Endothelial cell (in vitro differentiated cells): ENCODE results near the gene PPP2R2C. TPM values are rescaled to one million over a fixed set of nuclear protein-coding genes. Genes with fewer than 3 reads are reported as not detected.

ENCODE experiments used
- DNase-seq: peaks from one replicate; pipeline ENCODE4 v3.0.0; 2021; ENCODE audit warnings: low spot score
- H3K27ac Mint-ChIP-seq: one replicate; pipeline ENCODE4 v1.8.0; 2021; ENCODE audit warnings: mixed read lengths, inconsistent platforms; ENCODE audit not compliant: unreplicated experiment
- H3K27me3 Mint-ChIP-seq: one replicate; pipeline ENCODE4 v1.8.0; 2021; ENCODE audit warnings: mild to moderate bottlenecking, moderate library complexity, mixed read lengths, inconsistent platforms; ENCODE audit not compliant: unreplicated experiment
- H3K36me3 Mint-ChIP-seq: one replicate; pipeline ENCODE4 v1.8.0; 2021; ENCODE audit warnings: mild to moderate bottlenecking, low read depth, mixed read lengths, inconsistent platforms; ENCODE audit not compliant: unreplicated experiment
- H3K4me1 Mint-ChIP-seq: one replicate; pipeline ENCODE4 v1.8.0; 2021; ENCODE audit warnings: mild to moderate bottlenecking, mixed read lengths, inconsistent platforms; ENCODE audit not compliant: unreplicated experiment
- H3K4me3 Mint-ChIP-seq: one replicate; pipeline ENCODE4 v1.8.0; 2021; ENCODE audit warnings: mild to moderate bottlenecking, mixed read lengths, inconsistent platforms; ENCODE audit not compliant: unreplicated experiment
- H3K9me3 Mint-ChIP-seq: one replicate; pipeline ENCODE4 v1.8.0; 2021; ENCODE audit warnings: mixed read lengths, inconsistent platforms; ENCODE audit not compliant: unreplicated experiment
- CTCF ChIP-seq: fragments of 200-600 bp; sonication (generic); IDR thresholded peaks from one replicate; pipeline ENCODE4 v1.5.0; 2021; ENCODE audit warnings: antibody characterized with exemption; ENCODE audit not compliant: unreplicated experiment
- total RNA-seq: library from RNA; stranded (reverse); fragmentation: NEBNext Ultra II Directional; extraction: Animal tissue kit (Norgen Biotek cat#: 25700); gene quantifications from one replicate; pipeline ENCODE4 v1.2.1, GENCODE V29; 2021; ENCODE audit not compliant: unreplicated experiment

Gene PPP2R2C
- total RNA-seq, 1 donor from 2014 or later: 1.7 TPM

GRCh38 chr4:6416518-6417286 lies 55.7 kb downstream of the PPP2R2C start:
- Mint-ChIP-seq H3K4me3 (no peak overlapping the region), H3K27ac (no peak overlapping the region), H3K4me1 (no peaks in the 10 kb centered on the region), H3K27me3 (peaks cover 12% of the 10 kb centered on the region), H3K9me3 (no peaks in the 10 kb centered on the region), H3K36me3 (no peaks in the 10 kb centered on the region)
- DNase-seq: no peak
- TF ChIP-seq CTCF: no peak

GRCh38 chr4:6415031-6415705 lies 57.2 kb downstream of the PPP2R2C start:
- Mint-ChIP-seq H3K27ac (no peak overlapping the region), H3K4me1 (no peaks in the 10 kb centered on the region), H3K4me3 (no peak overlapping the region), H3K36me3 (no peaks in the 10 kb centered on the region), H3K9me3 (no peaks in the 10 kb centered on the region), H3K27me3 (peaks cover 12% of the 10 kb centered on the region)
- no peak for DNase-seq
- TF ChIP-seq CTCF: no peak

- no peaks in the 10 kb centered on the region for H3K9me3 Mint-ChIP-seq
- no peaks in the 10 kb centered on the region for H3K36me3 Mint-ChIP-seq
- TF ChIP-seq CTCF: no peak
- no peaks in the 10 kb centered on the region for H3K4me1 Mint-ChIP-seq
- H3K27me3 Mint-ChIP-seq: peaks cover 12% of the 10 kb centered on the region
- no peak overlapping the region for H3K27ac Mint-ChIP-seq
- H3K4me3 Mint-ChIP-seq: no peak overlapping the region
- DNase-seq: no peak
Observed at GRCh38 chr4:6414578-6414977, 57.8 kb downstream of the PPP2R2C start.

GRCh38 chr4:6410664-6411063 lies 61.8 kb downstream of the PPP2R2C start:
- Mint-ChIP-seq H3K9me3 (no peaks in the 10 kb centered on the region), H3K4me3 (no peak overlapping the region), H3K36me3 (no peaks in the 10 kb centered on the region), H3K27me3 (no peaks in the 10 kb centered on the region), H3K27ac (no peak overlapping the region), H3K4me1 (no peaks in the 10 kb centered on the region)
- no peak for TF ChIP-seq CTCF
- DNase-seq: no peak

GRCh38 chr4:6410068-6410467 lies 62.3 kb downstream of the PPP2R2C start:
- H3K27me3 Mint-ChIP-seq: no peaks in the 10 kb centered on the region
- H3K9me3 Mint-ChIP-seq: no peaks in the 10 kb centered on the region
- no peak for TF ChIP-seq CTCF
- DNase-seq: no peak
- H3K27ac Mint-ChIP-seq: no peak overlapping the region
- H3K4me1 Mint-ChIP-seq: peaks cover 3% of the 10 kb centered on the region
- H3K36me3 Mint-ChIP-seq: no peaks in the 10 kb centered on the region
- H3K4me3 Mint-ChIP-seq: no peak overlapping the region
